ENCODE measurements around the gene RSRP1. TPM values are rescaled to one million over a fixed set of nuclear protein-coding genes. Genes with fewer than 3 reads are reported as not detected.

The RSRP1 gene
- total and polyA plus RNA-seq, 2 of the 4 experiments (the other 2 are of a cell fraction) = 71.0 TPM

DNA sequence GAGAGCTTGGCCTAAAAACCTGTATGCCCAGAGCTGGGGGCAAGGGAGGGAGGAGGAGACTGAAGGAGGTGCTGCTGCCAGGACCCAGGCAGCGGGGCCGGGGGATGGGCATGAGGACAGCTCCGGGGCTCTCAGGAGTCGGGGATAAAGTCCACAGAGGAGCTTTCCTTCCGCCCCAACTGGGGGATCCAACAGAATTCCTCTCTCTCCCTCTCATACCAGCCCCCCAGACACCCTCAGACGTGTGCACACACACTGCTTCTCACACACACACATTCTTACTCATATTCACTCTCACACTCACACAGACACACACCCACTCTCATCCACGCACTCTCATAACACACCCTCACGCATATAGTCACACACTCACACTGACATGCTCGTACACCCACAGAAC is 54.0 kb downstream of the RSRP1 start:
- WGBS, 2 experiments (ENCODE audit: extremely low coverage in 2 of 2, insufficient read length in 1 of 2) = 44 to 100% methylated on average over 2 to 3 of the region's 9 CpGs
- no peaks in the 10 kb centered on the region for H4K20me1 ChIP-seq (ENCODE audit: insufficient read depth, low read length)
- no peak overlapping the region for H2BK15ac ChIP-seq (ENCODE audit: low read depth, low read length)
- no peak for ATAC-seq (ENCODE audit: low read depth)
- TF ChIP-seq SMC3 (IDR thresholded peaks at IDR 0.05; ENCODE audit: low read depth, low read length) (no peak), RCOR1 (IDR thresholded peaks at IDR 0.05; ENCODE audit: insufficient replicate concordance, low read length) (no peak), MXI1 (IDR thresholded peaks at IDR 0.05; ENCODE audit: borderline replicate concordance, low read depth, low read length) (no peak), FOS (IDR thresholded peaks at IDR 0.05; ENCODE audit: low read depth, low read length) (no peak), MAZ (IDR thresholded peaks at IDR 0.05; ENCODE audit: borderline replicate concordance, low read depth, low read length) (no peak), RFX5 (IDR thresholded peaks at IDR 0.05; ENCODE audit: low read depth, low read length) (no peak), CEBPB (IDR thresholded peaks at IDR 0.05; ENCODE audit: low read depth, low read length) (no peak), MAFK (IDR thresholded peaks at IDR 0.05; ENCODE audit: low read depth, low read length) (no peak), RAD21 (IDR thresholded peaks at IDR 0.05; ENCODE audit: low read length) (no peak), CHD1 (IDR thresholded peaks at IDR 0.05; ENCODE audit: low read depth, low read length) (no peak), BHLHE40 (IDR thresholded peaks at IDR 0.05; ENCODE audit: low read depth, low read length) (no peak), POLR2A (IDR thresholded peaks at IDR 0.05; ENCODE audit: low read depth, low read length) (no peak), NFE2L2 (IDR thresholded peaks at IDR 0.05; ENCODE audit: low read depth, low read length) (no peak)
- TF ChIP-seq, protein P1, sequence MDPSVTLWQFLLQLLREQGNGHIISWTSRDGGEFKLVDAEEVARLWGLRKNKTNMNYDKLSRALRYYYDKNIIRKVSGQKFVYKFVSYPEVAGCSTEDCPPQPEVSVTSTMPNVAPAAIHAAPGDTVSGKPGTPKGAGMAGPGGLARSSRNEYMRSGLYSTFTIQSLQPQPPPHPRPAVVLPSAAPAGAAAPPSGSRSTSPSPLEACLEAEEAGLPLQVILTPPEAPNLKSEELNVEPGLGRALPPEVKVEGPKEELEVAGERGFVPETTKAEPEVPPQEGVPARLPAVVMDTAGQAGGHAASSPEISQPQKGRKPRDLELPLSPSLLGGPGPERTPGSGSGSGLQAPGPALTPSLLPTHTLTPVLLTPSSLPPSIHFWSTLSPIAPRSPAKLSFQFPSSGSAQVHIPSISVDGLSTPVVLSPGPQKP (IDR thresholded peaks at IDR 0.05; ENCODE audit: borderline replicate concordance, low read depth, low read length) = no peak
- TF ChIP-seq, protein P2, sequence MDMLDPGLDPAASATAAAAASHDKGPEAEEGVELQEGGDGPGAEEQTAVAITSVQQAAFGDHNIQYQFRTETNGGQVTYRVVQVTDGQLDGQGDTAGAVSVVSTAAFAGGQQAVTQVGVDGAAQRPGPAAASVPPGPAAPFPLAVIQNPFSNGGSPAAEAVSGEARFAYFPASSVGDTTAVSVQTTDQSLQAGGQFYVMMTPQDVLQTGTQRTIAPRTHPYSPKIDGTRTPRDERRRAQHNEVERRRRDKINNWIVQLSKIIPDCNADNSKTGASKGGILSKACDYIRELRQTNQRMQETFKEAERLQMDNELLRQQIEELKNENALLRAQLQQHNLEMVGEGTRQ (IDR thresholded peaks at IDR 0.05; ENCODE audit: low read depth, low read length) = no peak
- TF ChIP-seq, protein P3, sequence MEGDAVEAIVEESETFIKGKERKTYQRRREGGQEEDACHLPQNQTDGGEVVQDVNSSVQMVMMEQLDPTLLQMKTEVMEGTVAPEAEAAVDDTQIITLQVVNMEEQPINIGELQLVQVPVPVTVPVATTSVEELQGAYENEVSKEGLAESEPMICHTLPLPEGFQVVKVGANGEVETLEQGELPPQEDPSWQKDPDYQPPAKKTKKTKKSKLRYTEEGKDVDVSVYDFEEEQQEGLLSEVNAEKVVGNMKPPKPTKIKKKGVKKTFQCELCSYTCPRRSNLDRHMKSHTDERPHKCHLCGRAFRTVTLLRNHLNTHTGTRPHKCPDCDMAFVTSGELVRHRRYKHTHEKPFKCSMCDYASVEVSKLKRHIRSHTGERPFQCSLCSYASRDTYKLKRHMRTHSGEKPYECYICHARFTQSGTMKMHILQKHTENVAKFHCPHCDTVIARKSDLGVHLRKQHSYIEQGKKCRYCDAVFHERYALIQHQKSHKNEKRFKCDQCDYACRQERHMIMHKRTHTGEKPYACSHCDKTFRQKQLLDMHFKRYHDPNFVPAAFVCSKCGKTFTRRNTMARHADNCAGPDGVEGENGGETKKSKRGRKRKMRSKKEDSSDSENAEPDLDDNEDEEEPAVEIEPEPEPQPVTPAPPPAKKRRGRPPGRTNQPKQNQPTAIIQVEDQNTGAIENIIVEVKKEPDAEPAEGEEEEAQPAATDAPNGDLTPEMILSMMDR (conservative IDR thresholded peaks at IDR 0.05; ENCODE audit: low read depth, low read length) = no peak
- no peak overlapping the region for H2BK20ac ChIP-seq (ENCODE audit: low read depth, low read length)
- H3K36me3 ChIP-seq (ENCODE audit: control insufficient read depth, insufficient read depth, low read length) = no peaks in the 10 kb centered on the region
- H3K14ac ChIP-seq (replicated peaks; ENCODE audit: low read depth, low read length) = no peak overlapping the region; the same call in 1 of the 2 replicates
- H3K9me3 ChIP-seq (ENCODE audit: control insufficient read depth, insufficient read depth, low read length) = no peaks in the 10 kb centered on the region
- POLR2A ChIA-PET (ENCODE audit: unreplicated experiment) = no interaction called here
- peaks cover 58% of the 10 kb centered on the region for H3K27me3 ChIP-seq (ENCODE audit: control insufficient read depth, insufficient read depth, low read length)
- no peak overlapping the region for H4K5ac ChIP-seq (ENCODE audit: low read depth, low read length)
- no peak overlapping the region for H2AK9ac ChIP-seq (replicated peaks; ENCODE audit: low read depth, low read length, poor library complexity)
- no peak overlapping the region for H3K4me3 ChIP-seq (ENCODE audit: insufficient read depth, low read depth, low read length)
- H3K18ac ChIP-seq (ENCODE audit: low read depth, low read length) = no peak overlapping the region
- no peak overlapping the region for H3K4ac ChIP-seq (ENCODE audit: low read depth, low read length)
- CTCF ChIA-PET = no interaction called here
- BruUV-seq (replicated peaks) = no TSS peak
- no peak overlapping the region for H4K91ac ChIP-seq (ENCODE audit: insufficient read depth, low read depth, low read length)
- no peak for DNase-seq
- H2AK5ac ChIP-seq (ENCODE audit: low read depth, low read length) = no peak overlapping the region
- dilution Hi-C loops (cut with HindIII; ENCODE audit: low sequenced_read_pairs, unreplicated experiment) = no loop called here
- no peaks in the 10 kb centered on the region for H3K79me1 ChIP-seq (ENCODE audit: low read depth in 1 of 2, low read length in 2 of 2)
- no peak overlapping the region for H3K56ac ChIP-seq (ENCODE audit: extremely low read depth, insufficient read depth, low read length)
- H3K27ac ChIP-seq (ENCODE audit: insufficient read depth, low read length) = no peak overlapping the region
- H3K4me1 ChIP-seq (ENCODE audit: control insufficient read depth, insufficient read depth, low read length) = no peaks in the 10 kb centered on the region
- no peaks in the 10 kb centered on the region for H3K9me1 ChIP-seq (ENCODE audit: insufficient read depth, low read length)
- H2BK120ac ChIP-seq (ENCODE audit: low read depth, low read length) = no peak overlapping the region
- H3K9ac ChIP-seq (ENCODE audit: low read depth, low read length) = no peak overlapping the region
- no peak overlapping the region for H2BK5ac ChIP-seq (ENCODE audit: low read depth, low read length, poor library complexity, severe bottlenecking)
- no peak overlapping the region for H3K23ac ChIP-seq (ENCODE audit: low read depth, low read length)
- H3K4me2 ChIP-seq (ENCODE audit: low read depth, low read length) = no peak overlapping the region
- H2AFZ ChIP-seq (replicated peaks; ENCODE audit: low read length, poor library complexity) = peak overlapping the region; percentile 73
- no peak overlapping the region for H4K8ac ChIP-seq (ENCODE audit: low read depth in 2 of 2, low read length in 2 of 2)
- intact Hi-C loops (cut with micrococcal nuclease) = no loop called here
- in situ Hi-C loops (cut with MboI; ENCODE audit: low sequenced_read_pairs) = no loop called here
